ENCODE data around the gene KCNK15. TPM values are rescaled to one million over a fixed set of nuclear protein-coding genes. Genes with fewer than 3 reads are reported as not detected.

Gene KCNK15
- total and polyA plus RNA-seq, 9 of the 15 experiments (the other 6 are each of a cell fraction or from before 2014, with no cell fraction given), result 0.03 to 0.30 (median 0.17) TPM; not detected in 5

- no peak overlapping the region for H3K4me2 ChIP-seq (ENCODE audit: insufficient read depth, low read length)
- no peak for ATAC-seq
- no peak for FAIRE-seq
- BruUV-seq (replicated peaks), result no TSS peak
- no peak for TF ChIP-seq ZNF696 (CRISPR knock-in tag; conservative IDR thresholded peaks at IDR 0.05)
- TF ChIP-seq RBM39 (optimal IDR thresholded peaks at IDR 0.05; ENCODE audit: low read depth, low read length), result no peak
- TF ChIP-seq GABPB1 (CRISPR knock-in tag; IDR thresholded peaks at IDR 0.05), result no peak
- TF ChIP-seq ZBTB2 (IDR thresholded peaks at IDR 0.05), result no peak
- TF ChIP-seq NR2C1 (IDR thresholded peaks at IDR 0.05), result no peak
- TF ChIP-seq NR2C1 (tag; IDR thresholded peaks at IDR 0.05), result no peak
- WGBS (ENCODE audit: insufficient coverage, low coverage, missing lambda C conversion rate), result 0% methylated on average over 3 of the region's 3 CpGs
- H3K9ac ChIP-seq (ENCODE audit: insufficient read depth in 1 of 2, low read depth in 2 of 2, low read length in 2 of 2), result no peak overlapping the region
- POLR2A ChIA-PET, result no interaction called here
- no peaks in the 10 kb centered on the region for H3K36me3 ChIP-seq (ENCODE audit: control insufficient read depth, insufficient read depth, low read length)
- no peaks in the 10 kb centered on the region for H3K79me2 ChIP-seq (ENCODE audit: control insufficient read depth, insufficient read depth, low read length)
- in situ Hi-C loops (cut with MboI) (no loop called here), intact Hi-C loops (cut with micrococcal nuclease) (no loop called here)
- H4K20me1 ChIP-seq (replicated peaks; ENCODE audit: control insufficient read depth, insufficient read depth, low read length), result no peaks in the 10 kb centered on the region; the same call in 1 of the 2 replicates
- peaks cover 0 to 6% of the 10 kb centered on the region in 2 experiments; a peak in 2 of 5 replicates for H3K27me3 ChIP-seq (ENCODE audit: control insufficient read depth in 2 of 2, insufficient read depth in 2 of 2, low read length in 2 of 2)
- no peak overlapping the region for H3K27ac ChIP-seq (ENCODE audit: extremely low read depth, low read depth, low read length)
- no peaks in the 10 kb centered on the region for H3K9me3 ChIP-seq (replicated peaks; ENCODE audit: control insufficient read depth, insufficient read depth, low read depth, low read length)
- H3K4me1 ChIP-seq (replicated peaks in 1 of 2; ENCODE audit: control insufficient read depth in 2 of 2, insufficient read depth in 2 of 2, low read length in 2 of 2), result no peaks in the 10 kb centered on the region
- H2AFZ ChIP-seq (ENCODE audit: low read depth, low read length), result no peak overlapping the region
- no peak for DNase-seq (ENCODE audit: extremely low read depth in 1 of 4, low spot score in 3 of 4)
- CTCF ChIA-PET (ENCODE audit: low intra/inter-chr PET ratio), result no interaction called here
- no peak overlapping the region for H3K4me3 ChIP-seq
- H3K9me1 ChIP-seq (ENCODE audit: control insufficient read depth, insufficient read depth, low read length), result no peaks in the 10 kb centered on the region
Measured at GRCh38 chr20:44781791-44782190, 36.1 kb downstream of the KCNK15 start.
